Liver (tissue), 9 donors: ENCODE measurements around the gene CEP43. TPM values are rescaled to one million over a fixed set of nuclear protein-coding genes. Genes with fewer than 3 reads are reported as not detected.

Source experiments
- DNase-seq: peaks from one replicate; pipeline ENCODE4 v3.0.0-alpha.2; 2017; ENCODE audit warnings: low spot score
- H3K27ac ChIP-seq, 2 donors: one replicate each; pipeline ENCODE4 v1.7.0; 2013; ENCODE audit warnings: inconsistent platforms in 2 of 2, low read length in 2 of 2, control low read depth in 1 of 2, low read depth in 1 of 2, mild to moderate bottlenecking in 1 of 2
- H3K27me3 ChIP-seq, 4 donors: one replicate each; pipeline versions ENCODE4 v1.6.1 to v1.7.0; 2013; ENCODE audit warnings: low read length in 3 of 4, inconsistent platforms in 1 of 4, mild to moderate bottlenecking in 1 of 4, moderate library complexity in 1 of 4; ENCODE audit not compliant: control insufficient read depth in 4 of 4, insufficient read depth in 4 of 4
- H3K36me3 ChIP-seq, 4 donors: one replicate each; pipeline versions ENCODE4 v1.6.1 to v1.7.0; 2013; ENCODE audit warnings: low read length in 3 of 4, mild to moderate bottlenecking in 3 of 4, low read depth in 1 of 4, moderate library complexity in 1 of 4; ENCODE audit not compliant: control insufficient read depth in 4 of 4, insufficient read depth in 3 of 4
- H3K4me1 ChIP-seq, 4 donors: one replicate each; pipeline versions ENCODE4 v1.6.1 to v1.7.0; 2013; ENCODE audit warnings: low read length in 3 of 4, mild to moderate bottlenecking in 3 of 4, moderate library complexity in 1 of 4; ENCODE audit not compliant: control insufficient read depth in 4 of 4, insufficient read depth in 4 of 4
- H3K4me3 ChIP-seq, 3 donors: one replicate each; pipeline versions ENCODE4 v1.6.1 to v1.7.0; 2013; ENCODE audit warnings: low read length in 3 of 3, control low read depth in 1 of 3, low read depth in 1 of 3, mild to moderate bottlenecking in 1 of 3
- H3K9ac ChIP-seq, 2 donors: one replicate each; pipeline ENCODE4 v1.7.0; 2013; ENCODE audit warnings: low read length in 2 of 2, mild to moderate bottlenecking in 2 of 2, moderate library complexity in 2 of 2, control low read depth in 1 of 2, low read depth in 1 of 2
- H3K9me3 ChIP-seq, 4 donors: one replicate each; pipeline versions ENCODE4 v1.6.1 to v1.7.0; 2013; ENCODE audit warnings: low read length in 3 of 4; ENCODE audit not compliant: control insufficient read depth in 4 of 4
- ATF3 ChIP-seq: IDR thresholded peaks from 2 replicates; pipeline ENCODE4 v1.6.1; 2016; ENCODE audit warnings: antibody characterized with exemption
- CTCF ChIP-seq: fragments of 150-350 bp; IDR thresholded peaks from 2 replicates; pipeline ENCODE4 v1.5.1; 2017; ENCODE audit warnings: improper control_type of control experiment, low read depth, low read length; ENCODE audit not compliant: missing input control
- EGR1 ChIP-seq, 2 donors: IDR thresholded peaks; 2 replicates each; pipeline ENCODE4 v1.6.1; 2016 to 2018; ENCODE audit warnings: antibody characterized with exemption in 2 of 2, low read depth in 2 of 2
- FOXA1 ChIP-seq: IDR thresholded peaks from 2 replicates; pipeline ENCODE4 v1.6.1; 2016; ENCODE audit warnings: antibody characterized with exemption
- FOXA2 ChIP-seq: IDR thresholded peaks from 2 replicates; pipeline ENCODE4 v1.6.1; 2016; ENCODE audit warnings: antibody characterized with exemption
- GABPA ChIP-seq, 2 donors: IDR thresholded peaks in 1 of 2; conservative IDR thresholded peaks in 1 of 2; 2 replicates each; pipeline ENCODE4 v1.6.1; 2016; ENCODE audit warnings: antibody characterized with exemption in 2 of 2, mild to moderate bottlenecking in 1 of 2, moderate library complexity in 1 of 2
- HNF4A ChIP-seq, 2 donors: conservative IDR thresholded peaks; 2 replicates each; pipeline ENCODE4 v1.6.1; 2016; ENCODE audit warnings: antibody characterized with exemption in 2 of 2, mild to moderate bottlenecking in 2 of 2
- HNF4G ChIP-seq: IDR thresholded peaks from 2 replicates; pipeline ENCODE4 v1.6.1; 2016; ENCODE audit warnings: antibody characterized with exemption
- JUND ChIP-seq, 2 donors: IDR thresholded peaks; 2 replicates each; pipeline ENCODE4 v1.6.1; 2016; ENCODE audit warnings: antibody characterized with exemption in 2 of 2
- MAX ChIP-seq: IDR thresholded peaks from 2 replicates; pipeline ENCODE4 v1.6.1; 2016; ENCODE audit warnings: antibody characterized with exemption
- NR2F2 ChIP-seq: IDR thresholded peaks from 2 replicates; pipeline ENCODE4 v1.6.1; 2016; ENCODE audit warnings: antibody characterized with exemption
- RAD21 ChIP-seq, 2 donors: IDR thresholded peaks; 2 replicates each; pipeline ENCODE4 v1.6.1; 2016; ENCODE audit warnings: antibody characterized with exemption in 2 of 2, mild to moderate bottlenecking in 2 of 2
- REST ChIP-seq: IDR thresholded peaks from 2 replicates; pipeline ENCODE4 v1.6.1; 2016; ENCODE audit warnings: antibody characterized with exemption, mild to moderate bottlenecking
- RXRA ChIP-seq, 2 donors: IDR thresholded peaks; 2 replicates each; pipeline ENCODE4 v1.6.1; 2017 to 2018; ENCODE audit warnings: antibody characterized with exemption in 2 of 2, mild to moderate bottlenecking in 1 of 2
- SP1 ChIP-seq: IDR thresholded peaks from 2 replicates; pipeline ENCODE4 v1.6.1; 2018; ENCODE audit warnings: antibody characterized with exemption, mild to moderate bottlenecking
- TAF1 ChIP-seq: conservative IDR thresholded peaks from 2 replicates; pipeline ENCODE4 v1.6.1; 2016; ENCODE audit warnings: antibody characterized with exemption, mild to moderate bottlenecking
- YY1 ChIP-seq: IDR thresholded peaks from 2 replicates; pipeline ENCODE4 v1.6.1; 2016; ENCODE audit warnings: antibody characterized with exemption, mild to moderate bottlenecking
- ZBTB33 ChIP-seq: IDR thresholded peaks from 2 replicates; pipeline ENCODE4 v1.6.1; 2016; ENCODE audit warnings: antibody characterized with exemption
- whole genome bisulfite sequencing: extraction: QIAGEN DNeasy Blood & Tissue Kit; methylation state at CpG from one replicate; pipeline ENCODE4 v1.1.7; 2013; 5-methylcytosine and 5-hydroxymethylcytosine counted together
- polyA plus RNA-seq, 2 donors: library from polyadenylated mRNA; stranded (reverse) in 1 of 2; unstranded in 1 of 2; fragments of 200-250 nt in 1 of 2; fragments of >200 nt in 1 of 2; fragmentation: Nextera tagmentation in 1 of 2; extraction: Ambion mirVana in 1 of 2; gene quantifications; one replicate each; pipeline versions ENCODE4 v1.2.1 to v1.2.3, GENCODE V29; 2013 to 2015
- total RNA-seq, 2 donors: library from RNA; depleted of rRNA; stranded (reverse); fragments of >200 nt; gene quantifications; one replicate each; pipeline ENCODE4 v1.2.3, GENCODE V29; 2014
- donor health status: healthy.
- donor health status: healthy.
- donor health status: healthy.
- donor health status: healthy.
- donor health status: healthy.

Gene CEP43
- total and polyA plus RNA-seq, 4 donors: 12.0 to 32.0 (median 18.0) TPM

GRCh38 chr6:166970776-166971175 is 28.4 kb upstream of the CEP43 start:
- no peak for TF ChIP-seq MAX
- no peak for TF ChIP-seq NR2F2
- no peak for TF ChIP-seq EGR1 (IDR thresholded peaks at IDR 0.05; ENCODE audit: low read depth in 2 of 2)
- TF ChIP-seq ATF3: no peak
- no peak for TF ChIP-seq TAF1
- TF ChIP-seq FOXA1: no peak
- no peak for TF ChIP-seq RXRA (IDR thresholded peaks at IDR 0.05)
- no peak for TF ChIP-seq SP1
- TF ChIP-seq GABPA (IDR thresholded peaks at IDR 0.05 in 1 of 2, conservative IDR thresholded peaks at IDR 0.05 in 1 of 2): no peak
- TF ChIP-seq FOXA2: no peak
- no peak for TF ChIP-seq HNF4G
- TF ChIP-seq ZBTB33: no peak
- TF ChIP-seq YY1: no peak
- no peak for TF ChIP-seq JUND (IDR thresholded peaks at IDR 0.05)
- TF ChIP-seq HNF4A (conservative IDR thresholded peaks at IDR 0.05): no peak
- TF ChIP-seq REST: no peak
- no peak for TF ChIP-seq CTCF
- TF ChIP-seq RAD21 (IDR thresholded peaks at IDR 0.05): no peak
- H3K4me1 ChIP-seq: no peaks in the 10 kb centered on the region
- H3K9me3 ChIP-seq: no peaks in the 10 kb centered on the region
- no peak for DNase-seq
- no peaks in the 10 kb centered on the region for H3K27me3 ChIP-seq
- peaks cover 0 to 4% (median 0%) of the 10 kb centered on the region in 4 donors for H3K36me3 ChIP-seq
- H3K27ac ChIP-seq: no peak overlapping the region
- no peak overlapping the region for H3K4me3 ChIP-seq
- 92% methylated on average over 17 of the region's 17 CpGs for WGBS
- H3K9ac ChIP-seq: no peak overlapping the region
